T-helper 17 cell (primary cell): ENCODE data around the gene DHX34. TPM values are rescaled to one million over a fixed set of nuclear protein-coding genes. Genes with fewer than 3 reads are reported as not detected.
A peak's percentile ranks its signal among the peaks of the same experiment; 100 is the strongest.
"Not testable (repeated sequence)": the region's sequence is repeated elsewhere in the genome, so short reads cannot be mapped to it uniquely, and the experiment has no call there.

ENCODE experiments used
- ATAC-seq: fragments of 150-1000 bp; cut with Tn5 transposase; 2 replicates; pipeline ENCODE4 v1.10.0; 2021; ENCODE audit warnings: mild to moderate bottlenecking, moderate library complexity
- DNase-seq, 3 donors: peaks; one replicate each; pipeline versions ENCODE4 v3.0.0 to v3.0.0-alpha.2; 2020 to 2021
- H3K9me3 ChIP-seq: one replicate; pipeline ENCODE4 v1.7.0; 2013; ENCODE audit warnings: low read length, mild to moderate bottlenecking; ENCODE audit not compliant: control insufficient read depth, poor library complexity, severe bottlenecking
- H3K27ac Mint-ChIP-seq: one replicate; pipeline ENCODE4 v1.8.0; 2022; ENCODE audit warnings: mild to moderate bottlenecking, moderate library complexity, mixed read lengths
- H3K27me3 Mint-ChIP-seq: one replicate; pipeline ENCODE4 v1.8.0; 2022; ENCODE audit warnings: mixed read lengths
- H3K36me3 Mint-ChIP-seq: one replicate; pipeline ENCODE4 v1.8.0; 2022; ENCODE audit warnings: low read depth, mixed read lengths
- H3K4me1 Mint-ChIP-seq: one replicate; pipeline ENCODE4 v1.8.0; 2022; ENCODE audit warnings: mild to moderate bottlenecking, mixed read lengths
- H3K4me3 Mint-ChIP-seq: one replicate; pipeline ENCODE4 v1.8.0; 2022; ENCODE audit warnings: mild to moderate bottlenecking, moderate library complexity, mixed read lengths
- total RNA-seq, 4 donors: library from RNA in 2 of 4; stranded (reverse) in 2 of 4; gene quantifications; one replicate each; pipeline ENCODE4 v1.2.3 and lab custom pipeline; 2022 to 2026

The DHX34 gene
- total RNA-seq, 2 donors from 2014 or later, result 9.1 to 11.2 TPM

GRCh38 chr19:47376589-47377144, 27.6 kb downstream of the DHX34 start:
- no peak for ATAC-seq

GRCh38 chr19:47377208-47377701, 28.1 kb downstream of the DHX34 start:
- DNase-seq (no peak), ATAC-seq (no peak)
- Mint-ChIP-seq H3K4me1 (peaks cover 6% of the 10 kb centered on the region), H3K4me3 (no peak overlapping the region), H3K27ac (no peak overlapping the region), H3K27me3 (no peaks in the 10 kb centered on the region), H3K36me3 (peaks cover 8% of the 10 kb centered on the region)
- no peaks in the 10 kb centered on the region for H3K9me3 ChIP-seq

More at GRCh38 chr19:47376589-47377144, 27.6 kb downstream of the DHX34 start:
- Mint-ChIP-seq H3K4me1 (peaks cover 5% of the 10 kb centered on the region), H3K27me3 (no peaks in the 10 kb centered on the region), H3K36me3 (peaks cover 7% of the 10 kb centered on the region), H3K27ac (no peak overlapping the region), H3K4me3 (no peak overlapping the region)
- DNase-seq, result no peak
- no peaks in the 10 kb centered on the region for H3K9me3 ChIP-seq

GRCh38 chr19:47377801-47378200, 28.7 kb downstream of the DHX34 start:
- H3K9me3 ChIP-seq, result no peaks in the 10 kb centered on the region
- Mint-ChIP-seq H3K27ac (no peak overlapping the region), H3K4me3 (no peak overlapping the region), H3K36me3 (peaks cover 8% of the 10 kb centered on the region), H3K4me1 (peaks cover 6% of the 10 kb centered on the region), H3K27me3 (no peaks in the 10 kb centered on the region)
- DNase-seq (no peak), ATAC-seq (no peak)

- no peak overlapping the region for H3K27ac Mint-ChIP-seq
- no peaks in the 10 kb centered on the region for H3K27me3 Mint-ChIP-seq
- DNase-seq (no peak), ATAC-seq (no peak)
- peaks cover 8% of the 10 kb centered on the region for H3K4me1 Mint-ChIP-seq
- H3K36me3 Mint-ChIP-seq, result peaks cover 8% of the 10 kb centered on the region
- H3K4me3 Mint-ChIP-seq, result no peak overlapping the region
- no peaks in the 10 kb centered on the region for H3K9me3 ChIP-seq
These were observed 29.1 kb downstream of the DHX34 start for GRCh38 chr19:47378246-47378645.

GRCh38 chr19:47379381-47379938, 30.3 kb downstream of the DHX34 start:
- H3K9me3 ChIP-seq, result no peaks in the 10 kb centered on the region
- H3K36me3 Mint-ChIP-seq, result peaks cover 8% of the 10 kb centered on the region
- H3K4me3 Mint-ChIP-seq, result no peak overlapping the region
- no peaks in the 10 kb centered on the region for H3K27me3 Mint-ChIP-seq
- no peak for DNase-seq
- H3K4me1 Mint-ChIP-seq, result peaks cover 8% of the 10 kb centered on the region
- ATAC-seq, result no peak
- no peak overlapping the region for H3K27ac Mint-ChIP-seq

GRCh38 chr19:47380559-47380958, 31.4 kb downstream of the DHX34 start:
- H3K4me3 Mint-ChIP-seq, result no peak overlapping the region
- peaks cover 8% of the 10 kb centered on the region for H3K4me1 Mint-ChIP-seq
- H3K9me3 ChIP-seq, result no peaks in the 10 kb centered on the region
- H3K27me3 Mint-ChIP-seq, result peaks cover 5% of the 10 kb centered on the region
- DNase-seq, result no peak
- no peak overlapping the region for H3K27ac Mint-ChIP-seq
- ATAC-seq, result no peak
- H3K36me3 Mint-ChIP-seq, result peaks cover 8% of the 10 kb centered on the region

GRCh38 chr19:47381121-47381520, 32.0 kb downstream of the DHX34 start:
- DNase-seq, result no peak
- no peaks in the 10 kb centered on the region for H3K9me3 ChIP-seq
- Mint-ChIP-seq H3K4me3 (no peak overlapping the region), H3K36me3 (peaks cover 8% of the 10 kb centered on the region), H3K27me3 (peaks cover 9% of the 10 kb centered on the region), H3K27ac (no peak overlapping the region), H3K4me1 (peaks cover 8% of the 10 kb centered on the region)
- no peak for ATAC-seq

- H3K9me3 ChIP-seq, result no peaks in the 10 kb centered on the region
- H3K27me3 Mint-ChIP-seq, result peaks cover 9% of the 10 kb centered on the region
- DNase-seq (no peak), ATAC-seq (peak; percentile 52)
- peaks cover 8% of the 10 kb centered on the region for H3K36me3 Mint-ChIP-seq
- peaks cover 8% of the 10 kb centered on the region for H3K4me1 Mint-ChIP-seq
- H3K27ac Mint-ChIP-seq, result peak overlapping the region; percentile 89
- H3K4me3 Mint-ChIP-seq, result peak overlapping the region; percentile 12
These were observed 32.7 kb downstream of the DHX34 start for GRCh38 chr19:47381653-47382279.

- not testable (repeated sequence) for H3K9me3 ChIP-seq
These were observed 34.8 kb downstream of the DHX34 start for GRCh38 chr19:47383890-47384289.

GRCh38 chr19:47384533-47384932, 35.4 kb downstream of the DHX34 start:
- DNase-seq, H3K27me3 Mint-ChIP-seq, H3K4me1 Mint-ChIP-seq, H3K4me3 Mint-ChIP-seq, H3K27ac Mint-ChIP-seq, H3K9me3 ChIP-seq, ATAC-seq, H3K36me3 Mint-ChIP-seq: not testable (repeated sequence)

More at GRCh38 chr19:47383890-47384289, 34.8 kb downstream of the DHX34 start:
- not testable (repeated sequence) for H3K27me3 Mint-ChIP-seq, H3K27ac Mint-ChIP-seq, H3K4me3 Mint-ChIP-seq, ATAC-seq, DNase-seq, H3K36me3 Mint-ChIP-seq, H3K4me1 Mint-ChIP-seq

- not testable (repeated sequence) for H3K4me3 Mint-ChIP-seq, H3K27me3 Mint-ChIP-seq, DNase-seq, H3K36me3 Mint-ChIP-seq, H3K9me3 ChIP-seq, H3K27ac Mint-ChIP-seq, ATAC-seq, H3K4me1 Mint-ChIP-seq
These were observed 37.5 kb downstream of the DHX34 start for GRCh38 chr19:47386582-47386981.

GRCh38 chr19:47387623-47388022, 38.5 kb downstream of the DHX34 start:
- H3K27ac Mint-ChIP-seq, ATAC-seq, H3K4me3 Mint-ChIP-seq: not testable (repeated sequence)

GRCh38 chr19:47388721-47389120, 39.6 kb downstream of the DHX34 start:
- not testable (repeated sequence) for H3K27ac Mint-ChIP-seq, ATAC-seq, H3K9me3 ChIP-seq, H3K4me1 Mint-ChIP-seq, DNase-seq, H3K4me3 Mint-ChIP-seq, H3K36me3 Mint-ChIP-seq
- peaks cover 21% of the 10 kb centered on the region for H3K27me3 Mint-ChIP-seq

More at GRCh38 chr19:47387623-47388022, 38.5 kb downstream of the DHX34 start:
- DNase-seq, H3K9me3 ChIP-seq, H3K4me1 Mint-ChIP-seq, H3K36me3 Mint-ChIP-seq, H3K27me3 Mint-ChIP-seq: not testable (repeated sequence)
